ENCODE results near the gene OOEP. TPM values are rescaled to one million over a fixed set of nuclear protein-coding genes. Genes with fewer than 3 reads are reported as not detected.
"Not testable (repeated sequence)": the region's sequence is repeated elsewhere in the genome, so short reads cannot be mapped to it uniquely, and the experiment has no call there.

OOEP gene
- total and polyA plus RNA-seq, 3 donors from 2014 or later = 14.1 to 26.9 (median 24.8) TPM

GRCh38 chr6:73389854-73390253 lies 20.2 kb upstream of the OOEP start:
- 64 to 81% methylated on average over 10 of the region's 10 CpGs for WGBS, 2 donors
- DNase-seq = no peak
- H3K9me3 ChIP-seq = no peaks in the 10 kb centered on the region
- H3K27me3 ChIP-seq = no peaks in the 10 kb centered on the region
- H3K4me3 ChIP-seq = no peak overlapping the region
- intact Hi-C loops (cut with DNase I; ENCODE audit: low total_unique reads) = no loop called here
- H3K4me1 ChIP-seq = no peaks in the 10 kb centered on the region
- no peaks in the 10 kb centered on the region for H3K36me3 ChIP-seq (ENCODE audit: low read depth, missing control alignments)
- no peak overlapping the region for H3K27ac ChIP-seq
- no peak for TF ChIP-seq POLR2A (IDR thresholded peaks at IDR 0.05)
- TF ChIP-seq CTCF (IDR thresholded peaks at IDR 0.05) = no peak

- WGBS, 2 donors = 3% methylated on average over 12 to 32 of the region's 38 CpGs
- H3K27ac ChIP-seq = peak overlapping the region; percentile 15 to 60
- TF ChIP-seq CTCF (IDR thresholded peaks at IDR 0.05) (peak; percentile 21 to 36 (median 34)), POLR2A (IDR thresholded peaks at IDR 0.05) (no peak)
- peak; percentile 63 for DNase-seq
- H3K4me1 ChIP-seq = no peaks in the 10 kb centered on the region
- intact Hi-C loops (cut with DNase I; ENCODE audit: low total_unique reads) = no loop called here
- H3K9me3 ChIP-seq = no peaks in the 10 kb centered on the region
- H3K27me3 ChIP-seq = no peaks in the 10 kb centered on the region
- H3K36me3 ChIP-seq (ENCODE audit: low read depth, missing control alignments) = no peaks in the 10 kb centered on the region
- peak overlapping the region; percentile 49 to 60 for H3K4me3 ChIP-seq
These were observed 19.3 kb upstream of the OOEP start for GRCh38 chr6:73388800-73389512.

- peak overlapping the region in 1 of 2 donors; percentile 15 for H3K27ac ChIP-seq
- WGBS, 2 donors = 22 to 35% methylated on average over 4 of the region's 4 CpGs
- no peak for TF ChIP-seq CTCF (IDR thresholded peaks at IDR 0.05)
- no peak for TF ChIP-seq POLR2A (IDR thresholded peaks at IDR 0.05)
These were observed 18.7 kb upstream of the OOEP start for GRCh38 chr6:73388433-73388799.

GRCh38 chr6:73382462-73383113 lies 12.9 kb upstream of the OOEP start:
- no peaks in the 10 kb centered on the region for H3K9me3 ChIP-seq
- no peaks in the 10 kb centered on the region for H3K27me3 ChIP-seq
- intact Hi-C loops (cut with DNase I; ENCODE audit: low total_unique reads) = no loop called here
- H3K27ac ChIP-seq = no peak overlapping the region
- no peaks in the 10 kb centered on the region for H3K4me1 ChIP-seq
- H3K36me3 ChIP-seq (ENCODE audit: low read depth, missing control alignments) = no peaks in the 10 kb centered on the region
- H3K4me3 ChIP-seq = no peak overlapping the region
- TF ChIP-seq CTCF (IDR thresholded peaks at IDR 0.05) (no peak), POLR2A (IDR thresholded peaks at IDR 0.05) (no peak)
- DNase-seq = no peak
- 89 to 91% methylated on average over 6 of the region's 6 CpGs for WGBS, 2 donors

More at GRCh38 chr6:73388433-73388799, 18.7 kb upstream of the OOEP start:
- Histone ChIP-seq H3K4me1 (no peaks in the 10 kb centered on the region), H3K36me3 (ENCODE audit: low read depth, missing control alignments) (no peaks in the 10 kb centered on the region), H3K9me3 (no peaks in the 10 kb centered on the region), H3K4me3 (peak overlapping the region; percentile 49 to 60), H3K27me3 (no peaks in the 10 kb centered on the region)
- intact Hi-C loops (cut with DNase I; ENCODE audit: low total_unique reads) = no loop called here
- DNase-seq = no peak

GRCh38 chr6:73381531-73381930 lies 11.8 kb upstream of the OOEP start:
- DNase-seq; H3K27ac ChIP-seq; H3K4me1 ChIP-seq; intact Hi-C loops (cut with DNase I; ENCODE audit: low total_unique reads); H3K27me3 ChIP-seq; H3K36me3 ChIP-seq (ENCODE audit: low read depth, missing control alignments); H3K9me3 ChIP-seq; H3K4me3 ChIP-seq: not testable (repeated sequence)
- WGBS, 2 donors = 91 to 97% methylated on average over 10 of the region's 10 CpGs
